GM19328 (cell line): Measurements from ENCODE around the gene SIVA1.

ENCODE experiments used
- ATAC-seq: cut with Tn5 transposase; IDR thresholded peaks from one replicate; pipeline ENCODE4 v1.9.1; 2021; ENCODE audit warnings: mild to moderate bottlenecking, moderate library complexity; ENCODE audit not compliant: unreplicated experiment

Gene SIVA1

DNA sequence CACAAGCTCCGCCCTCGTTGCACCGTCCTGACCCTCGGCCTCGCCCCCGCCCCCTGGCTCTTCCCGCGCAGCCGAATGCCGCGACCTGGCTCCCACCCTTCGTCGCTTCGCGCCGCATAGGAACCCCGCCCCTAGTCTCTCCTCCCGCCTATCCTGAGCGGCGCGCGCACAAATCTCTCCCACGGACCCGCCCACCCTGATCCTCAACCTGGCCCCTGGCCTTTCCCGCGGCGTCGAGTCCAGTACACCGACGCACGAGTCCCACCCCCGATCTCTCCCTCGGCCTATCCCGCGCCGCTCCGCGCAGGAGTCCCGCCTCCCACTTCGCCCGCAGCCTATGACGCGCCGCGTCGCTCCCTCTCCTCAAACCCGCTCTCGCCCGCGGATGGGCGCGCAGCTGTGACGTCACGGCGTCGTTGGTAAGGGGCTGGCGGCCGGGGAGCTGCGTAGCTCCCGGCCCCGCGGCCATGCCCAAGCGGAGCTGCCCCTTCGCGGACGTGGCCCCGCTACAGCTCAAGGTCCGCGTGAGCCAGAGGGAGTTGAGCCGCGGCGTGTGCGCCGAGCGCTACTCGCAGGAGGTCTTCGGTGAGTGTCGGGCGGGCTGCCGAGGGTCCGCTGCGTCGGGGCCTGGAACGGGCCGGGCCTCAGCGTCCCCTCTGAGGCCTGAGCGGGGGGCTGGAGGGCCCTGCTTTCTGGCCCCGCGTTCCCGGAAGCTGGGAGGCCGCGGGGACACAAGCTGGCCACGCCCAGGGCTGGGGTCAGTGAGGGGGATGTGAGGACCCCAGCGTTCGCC is at the start of gene SIVA1:
TSS of gene SIVA1 (plus strand) at position 413 of the 793 bp plus-strand sequence. CDS start at position 468, 55 bp downstream.
- peak; percentile 85 for ATAC-seq

DNA sequence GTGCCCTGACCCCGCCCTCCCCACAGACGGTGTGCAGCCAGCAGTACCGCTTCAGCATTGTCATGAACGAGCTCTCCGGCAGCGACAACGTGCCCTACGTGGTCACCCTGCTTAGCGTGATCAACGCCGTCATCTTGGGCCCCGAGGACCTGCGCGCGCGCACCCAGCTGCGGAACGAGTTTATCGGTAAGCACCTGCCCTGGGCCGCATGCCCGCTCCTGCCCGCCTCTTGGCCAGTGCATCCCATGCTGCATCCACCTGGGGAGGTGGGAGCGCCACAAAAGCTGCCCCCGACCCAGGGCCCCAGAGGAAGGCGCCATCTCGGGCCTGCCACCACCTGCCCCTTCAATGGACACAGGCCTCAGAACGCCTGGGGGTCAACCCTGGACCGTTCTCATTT is 49.7 kb upstream of the SIVA1 start:
- ATAC-seq = no peak

GRCh38 chr14:104704252-104704651 is 48.7 kb upstream of the SIVA1 start:
- no peak for ATAC-seq

GRCh38 chr14:104705340-104706047 is 47.5 kb upstream of the SIVA1 start:
- no peak for ATAC-seq

GRCh38 chr14:104706733-104707607 is 46.0 kb upstream of the SIVA1 start:
- ATAC-seq = no peak

GRCh38 chr14:104707608-104708595 is 45.0 kb upstream of the SIVA1 start:
- ATAC-seq = no peak

DNA sequence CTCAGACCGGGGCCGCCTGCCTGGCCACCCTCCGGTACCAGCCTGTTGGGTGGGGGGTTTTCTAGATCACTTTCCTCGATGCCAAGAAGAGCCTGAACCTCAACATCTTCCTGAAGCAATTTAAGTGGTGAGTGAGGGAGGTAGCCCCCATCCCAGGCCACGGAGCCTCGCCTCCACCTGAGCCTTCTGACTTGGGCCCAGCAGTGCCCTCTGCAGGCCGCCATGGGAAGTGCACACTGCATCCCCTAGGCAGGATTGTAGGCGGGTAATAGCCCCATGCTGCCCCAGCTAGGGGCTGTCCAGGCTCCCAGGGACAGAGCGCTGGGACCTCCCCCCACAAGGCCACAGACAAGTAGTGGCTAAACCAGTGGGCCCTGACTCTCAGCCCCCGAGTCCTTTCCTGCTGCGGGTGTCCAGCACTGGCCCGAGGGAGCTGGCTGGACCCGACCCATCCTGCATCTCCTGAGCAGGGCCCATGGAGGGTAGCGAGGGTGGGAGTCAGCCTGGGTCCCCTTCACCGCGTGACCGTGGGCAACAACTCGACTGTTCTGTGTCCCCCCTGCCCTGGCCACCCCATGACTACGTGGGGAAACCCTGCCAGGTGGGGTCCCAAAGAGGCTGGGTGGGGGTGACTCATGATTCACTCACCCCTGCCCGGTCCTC is 44.2 kb upstream of the SIVA1 start:
- ATAC-seq = no peak

- no peak for ATAC-seq
Measured at GRCh38 chr14:104709387-104710039, 43.4 kb upstream of the SIVA1 start.

DNA sequence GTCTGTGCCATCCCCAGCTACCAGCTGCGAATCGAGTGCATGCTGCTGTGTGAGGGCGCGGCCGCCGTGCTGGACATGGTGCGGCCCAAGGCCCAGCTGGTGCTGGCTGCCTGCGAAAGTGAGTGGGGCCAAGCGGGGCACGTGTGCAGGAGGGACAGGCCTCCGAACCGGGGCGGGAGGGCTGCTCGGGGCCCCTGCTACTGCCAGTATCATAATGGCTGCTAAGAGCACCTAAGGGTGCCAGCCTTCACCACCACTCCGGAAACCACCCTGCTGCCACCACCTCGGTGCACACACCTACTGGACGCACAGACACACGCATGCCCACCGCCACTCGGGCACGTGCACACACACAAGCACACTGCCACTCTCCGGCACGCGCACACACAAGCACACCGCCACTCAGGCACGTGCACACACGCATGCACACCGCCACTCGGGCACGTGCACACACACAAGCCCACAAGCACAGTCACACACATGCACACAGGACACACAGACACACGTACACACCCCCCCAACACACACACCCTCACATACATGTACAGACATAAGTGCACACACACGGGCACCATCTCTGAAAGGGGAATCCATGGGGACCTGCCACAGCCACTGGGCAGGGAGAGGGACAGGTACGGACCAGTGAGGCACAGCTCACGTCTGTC is 42.7 kb upstream of the SIVA1 start:
- no peak for ATAC-seq

DNA sequence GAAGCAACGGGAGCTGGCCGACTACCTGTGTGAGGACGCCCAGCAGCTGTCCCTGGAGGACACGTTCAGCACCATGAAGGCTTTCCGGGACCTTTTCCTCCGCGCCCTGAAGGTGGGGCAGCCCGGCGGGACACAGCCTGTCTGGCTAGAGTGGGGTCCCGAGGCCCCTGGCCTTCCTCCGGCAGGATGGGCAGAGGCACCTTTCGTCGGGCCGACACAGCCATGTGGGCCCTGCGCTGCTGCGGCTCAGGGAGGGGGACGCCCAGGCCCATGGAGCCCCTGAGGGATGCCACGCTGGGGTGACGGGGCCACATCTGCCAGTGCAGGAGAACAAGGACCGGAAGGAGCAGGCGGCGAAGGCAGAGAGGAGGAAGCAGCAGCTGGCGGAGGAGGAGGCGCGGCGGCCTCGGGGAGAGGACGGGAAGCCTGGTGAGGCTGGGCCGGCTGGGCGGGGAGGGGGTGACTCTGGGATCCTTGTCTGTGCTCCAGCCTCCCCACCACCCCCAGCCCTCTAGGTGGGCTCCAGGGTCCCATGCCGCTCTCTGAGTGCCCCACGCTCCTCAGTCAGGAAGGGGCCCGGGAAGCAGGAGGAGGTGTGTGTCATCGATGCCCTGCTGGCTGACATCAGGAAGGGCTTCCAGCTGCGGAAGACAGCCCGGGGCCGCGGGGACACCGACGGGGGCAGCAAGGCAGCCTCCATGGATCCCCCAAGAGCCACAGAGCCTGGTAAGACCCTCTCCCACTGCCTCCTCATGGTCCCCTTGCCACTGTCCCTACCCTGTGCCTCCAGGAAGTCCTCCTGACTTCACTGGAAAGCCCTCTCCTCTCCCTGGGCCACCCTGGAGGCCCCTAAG is 39.8 kb upstream of the SIVA1 start:
- ATAC-seq = no peak

DNA sequence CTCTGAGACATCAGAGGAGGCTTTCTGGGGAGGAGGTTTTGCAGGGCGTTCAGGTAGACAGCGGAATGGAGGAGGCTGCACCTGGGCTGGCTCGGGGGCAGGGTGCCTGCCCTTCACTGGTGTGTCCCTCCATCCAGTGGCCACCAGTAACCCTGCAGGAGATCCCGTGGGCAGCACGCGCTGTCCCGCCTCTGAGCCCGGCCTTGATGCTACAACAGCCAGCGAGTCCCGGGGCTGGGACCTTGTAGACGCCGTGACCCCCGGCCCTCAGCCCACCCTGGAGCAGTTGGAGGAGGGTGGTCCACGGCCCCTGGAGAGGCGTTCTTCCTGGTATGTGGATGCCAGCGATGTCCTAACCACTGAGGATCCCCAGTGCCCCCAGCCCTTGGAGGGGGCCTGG is 38.9 kb upstream of the SIVA1 start:
- ATAC-seq = no peak

DNA sequence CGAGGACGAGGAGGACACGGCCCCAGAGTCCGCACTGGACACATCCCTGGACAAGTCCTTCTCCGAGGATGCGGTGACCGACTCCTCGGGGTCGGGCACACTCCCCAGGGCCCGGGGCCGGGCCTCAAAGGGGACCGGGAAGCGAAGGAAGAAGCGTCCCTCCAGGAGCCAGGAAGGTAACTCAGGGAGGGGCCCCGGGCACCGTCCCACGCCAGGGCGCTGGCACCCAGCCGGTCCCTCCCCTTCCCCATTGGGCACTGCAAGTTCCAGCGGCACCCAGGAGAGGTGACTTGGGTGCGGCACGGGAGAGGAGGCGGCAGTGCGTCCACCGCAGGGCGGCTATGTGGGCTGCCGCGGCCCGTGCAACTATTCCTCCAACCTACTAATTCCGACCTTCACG is 38.3 kb upstream of the SIVA1 start:
- ATAC-seq = no peak

GRCh38 chr14:104715416-104715815 is 37.5 kb upstream of the SIVA1 start:
- ATAC-seq = no peak

GRCh38 chr14:104715871-104716270 is 37.1 kb upstream of the SIVA1 start:
- no peak for ATAC-seq

DNA sequence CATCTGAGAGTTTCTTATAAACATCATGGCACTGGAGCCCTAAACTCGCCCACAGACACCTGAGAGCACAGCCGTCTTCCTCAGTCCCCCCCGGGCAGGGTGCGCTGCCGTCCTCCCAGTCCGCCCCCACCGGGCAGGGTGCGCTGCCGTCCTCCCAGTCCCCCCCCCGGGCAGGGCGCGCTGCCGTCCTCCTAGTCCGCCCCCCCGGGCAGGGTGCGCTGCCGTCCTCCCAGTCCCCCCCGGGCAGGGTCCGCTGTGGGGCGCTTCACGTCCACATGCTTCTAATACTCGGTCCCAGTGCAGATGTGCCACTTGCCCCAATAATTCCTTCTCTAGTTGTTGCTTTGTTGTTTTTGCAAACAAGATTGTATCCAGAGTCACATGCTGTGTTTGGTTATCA is 35.8 kb upstream of the SIVA1 start:
- no peak for ATAC-seq

- no peak for ATAC-seq
Measured at GRCh38 chr14:104717646-104718045, 35.3 kb upstream of the SIVA1 start.

- no peak for ATAC-seq
Measured at GRCh38 chr14:104718147-104718546, 34.8 kb upstream of the SIVA1 start.

- no peak for ATAC-seq
Measured at GRCh38 chr14:104718871-104719270, 34.1 kb upstream of the SIVA1 start.
